Adipocyte (in vitro differentiated cells): ENCODE data around the gene FAM13A.

Source experiments
- DNase-seq: peaks from one replicate; pipeline ENCODE4 v3.0.0-alpha.2; 2015; ENCODE audit warnings: low read depth
- H3K27me3 ChIP-seq: replicated peaks from 2 replicates; pipeline ENCODE4 v1.7.0; 2013; ENCODE audit warnings: mild to moderate bottlenecking, low read length, moderate library complexity; ENCODE audit not compliant: control insufficient read depth, insufficient read depth
- H3K36me3 ChIP-seq: 2 replicates; pipeline ENCODE4 v1.7.0; 2013; ENCODE audit warnings: low read length, mild to moderate bottlenecking, moderate library complexity; ENCODE audit not compliant: control insufficient read depth, insufficient read depth, severe bottlenecking
- H3K4me1 ChIP-seq: 2 replicates; pipeline ENCODE4 v1.7.0; 2013; ENCODE audit warnings: mild to moderate bottlenecking, low read length, moderate library complexity; ENCODE audit not compliant: control insufficient read depth, insufficient read depth
- H3K4me3 ChIP-seq: 2 replicates; pipeline ENCODE4 v1.7.0; 2013; ENCODE audit warnings: mild to moderate bottlenecking, low read length, moderate library complexity
- H3K9ac ChIP-seq: 2 replicates; pipeline ENCODE4 v1.7.0; 2013; ENCODE audit warnings: mild to moderate bottlenecking, low read length, moderate library complexity
- H3K9me3 ChIP-seq: 2 replicates; pipeline ENCODE4 v1.7.0; 2013; ENCODE audit warnings: mild to moderate bottlenecking, low read length, moderate library complexity; ENCODE audit not compliant: control insufficient read depth

Gene FAM13A

GRCh38 chr4:88957570-88957969 is 99.4 kb downstream of the FAM13A start:
- Histone ChIP-seq H3K4me1 (peaks cover 48% of the 10 kb centered on the region), H3K4me3 (no peak overlapping the region), H3K27me3 (no peaks in the 10 kb centered on the region), H3K9ac (peak overlapping the region; percentile 53), H3K9me3 (no peaks in the 10 kb centered on the region), H3K36me3 (no peaks in the 10 kb centered on the region)
- DNase-seq = no peak

- H3K27me3 ChIP-seq = no peaks in the 10 kb centered on the region
- no peaks in the 10 kb centered on the region for H3K36me3 ChIP-seq
- DNase-seq = no peak
- no peaks in the 10 kb centered on the region for H3K9me3 ChIP-seq
- H3K4me1 ChIP-seq = peaks cover 52% of the 10 kb centered on the region
- H3K9ac ChIP-seq = no peak overlapping the region
- H3K4me3 ChIP-seq = no peak overlapping the region
Measured at GRCh38 chr4:88955580-88956380, 101.2 kb downstream of the FAM13A start.

- DNase-seq = peak; percentile 30
- H3K9me3 ChIP-seq = no peaks in the 10 kb centered on the region
- no peaks in the 10 kb centered on the region for H3K27me3 ChIP-seq
Measured at GRCh38 chr4:88953400-88953799, 103.6 kb downstream of the FAM13A start.

GRCh38 chr4:88952081-88952480 is 104.9 kb downstream of the FAM13A start:
- Histone ChIP-seq H3K9ac (peak overlapping the region; percentile 20), H3K4me1 (peaks cover 30% of the 10 kb centered on the region), H3K36me3 (no peaks in the 10 kb centered on the region), H3K27me3 (no peaks in the 10 kb centered on the region), H3K4me3 (no peak overlapping the region), H3K9me3 (no peaks in the 10 kb centered on the region)
- no peak for DNase-seq

More at GRCh38 chr4:88953400-88953799, 103.6 kb downstream of the FAM13A start:
- Histone ChIP-seq H3K4me3 (no peak overlapping the region), H3K36me3 (no peaks in the 10 kb centered on the region), H3K9ac (no peak overlapping the region), H3K4me1 (peaks cover 43% of the 10 kb centered on the region)

GRCh38 chr4:88949605-88950004 is 107.4 kb downstream of the FAM13A start:
- Histone ChIP-seq H3K4me1 (peaks cover 20% of the 10 kb centered on the region), H3K4me3 (no peak overlapping the region), H3K27me3 (no peaks in the 10 kb centered on the region), H3K9ac (no peak overlapping the region), H3K9me3 (no peaks in the 10 kb centered on the region), H3K36me3 (no peaks in the 10 kb centered on the region)
- DNase-seq = no peak

GRCh38 chr4:88940506-88940905 is 116.5 kb downstream of the FAM13A start:
- H3K36me3 ChIP-seq = no peaks in the 10 kb centered on the region
- H3K27me3 ChIP-seq = no peaks in the 10 kb centered on the region
- H3K9me3 ChIP-seq = no peaks in the 10 kb centered on the region
- H3K4me3 ChIP-seq = no peak overlapping the region
- H3K4me1 ChIP-seq = peaks cover 28% of the 10 kb centered on the region
- DNase-seq = no peak
- H3K9ac ChIP-seq = no peak overlapping the region

- Histone ChIP-seq H3K36me3 (no peaks in the 10 kb centered on the region), H3K4me1 (peaks cover 28% of the 10 kb centered on the region), H3K27me3 (no peaks in the 10 kb centered on the region), H3K4me3 (no peak overlapping the region), H3K9me3 (no peaks in the 10 kb centered on the region), H3K9ac (no peak overlapping the region)
- peak; percentile 44 for DNase-seq
Measured at GRCh38 chr4:88939697-88940096, 117.3 kb downstream of the FAM13A start.

- DNase-seq = peak; percentile 94
- Histone ChIP-seq H3K9me3 (no peaks in the 10 kb centered on the region), H3K4me3 (no peak overlapping the region), H3K36me3 (no peaks in the 10 kb centered on the region), H3K9ac (no peak overlapping the region), H3K4me1 (peaks cover 28% of the 10 kb centered on the region), H3K27me3 (no peaks in the 10 kb centered on the region)
Measured at GRCh38 chr4:88938138-88938537, 118.8 kb downstream of the FAM13A start.

- H3K27me3 ChIP-seq = no peaks in the 10 kb centered on the region
- H3K9me3 ChIP-seq = no peaks in the 10 kb centered on the region
- no peak overlapping the region for H3K9ac ChIP-seq
- no peaks in the 10 kb centered on the region for H3K36me3 ChIP-seq
- peaks cover 31% of the 10 kb centered on the region for H3K4me1 ChIP-seq
- peak; percentile 39 for DNase-seq
- no peak overlapping the region for H3K4me3 ChIP-seq
Measured at GRCh38 chr4:88937081-88937480, 119.9 kb downstream of the FAM13A start.

- Histone ChIP-seq H3K36me3 (no peaks in the 10 kb centered on the region), H3K9me3 (no peaks in the 10 kb centered on the region), H3K4me1 (peaks cover 14% of the 10 kb centered on the region), H3K27me3 (no peaks in the 10 kb centered on the region), H3K4me3 (no peak overlapping the region), H3K9ac (no peak overlapping the region)
- DNase-seq = no peak
Measured at GRCh38 chr4:88933414-88934160, 123.4 kb downstream of the FAM13A start.

GRCh38 chr4:88928852-88929251 is 128.1 kb downstream of the FAM13A start:
- H3K9ac ChIP-seq = no peak overlapping the region
- no peak for DNase-seq
- peaks cover 5% of the 10 kb centered on the region for H3K4me1 ChIP-seq
- no peaks in the 10 kb centered on the region for H3K9me3 ChIP-seq
- H3K27me3 ChIP-seq = no peaks in the 10 kb centered on the region
- H3K36me3 ChIP-seq = no peaks in the 10 kb centered on the region
- H3K4me3 ChIP-seq = no peak overlapping the region
